ENCODE results near the gene LRRC75A. TPM values are rescaled to one million over a fixed set of nuclear protein-coding genes. Genes with fewer than 3 reads are reported as not detected.

The LRRC75A gene
- total and polyA plus RNA-seq, 9 donors: 5.7 to 12.5 (median 7.5) TPM

DNA sequence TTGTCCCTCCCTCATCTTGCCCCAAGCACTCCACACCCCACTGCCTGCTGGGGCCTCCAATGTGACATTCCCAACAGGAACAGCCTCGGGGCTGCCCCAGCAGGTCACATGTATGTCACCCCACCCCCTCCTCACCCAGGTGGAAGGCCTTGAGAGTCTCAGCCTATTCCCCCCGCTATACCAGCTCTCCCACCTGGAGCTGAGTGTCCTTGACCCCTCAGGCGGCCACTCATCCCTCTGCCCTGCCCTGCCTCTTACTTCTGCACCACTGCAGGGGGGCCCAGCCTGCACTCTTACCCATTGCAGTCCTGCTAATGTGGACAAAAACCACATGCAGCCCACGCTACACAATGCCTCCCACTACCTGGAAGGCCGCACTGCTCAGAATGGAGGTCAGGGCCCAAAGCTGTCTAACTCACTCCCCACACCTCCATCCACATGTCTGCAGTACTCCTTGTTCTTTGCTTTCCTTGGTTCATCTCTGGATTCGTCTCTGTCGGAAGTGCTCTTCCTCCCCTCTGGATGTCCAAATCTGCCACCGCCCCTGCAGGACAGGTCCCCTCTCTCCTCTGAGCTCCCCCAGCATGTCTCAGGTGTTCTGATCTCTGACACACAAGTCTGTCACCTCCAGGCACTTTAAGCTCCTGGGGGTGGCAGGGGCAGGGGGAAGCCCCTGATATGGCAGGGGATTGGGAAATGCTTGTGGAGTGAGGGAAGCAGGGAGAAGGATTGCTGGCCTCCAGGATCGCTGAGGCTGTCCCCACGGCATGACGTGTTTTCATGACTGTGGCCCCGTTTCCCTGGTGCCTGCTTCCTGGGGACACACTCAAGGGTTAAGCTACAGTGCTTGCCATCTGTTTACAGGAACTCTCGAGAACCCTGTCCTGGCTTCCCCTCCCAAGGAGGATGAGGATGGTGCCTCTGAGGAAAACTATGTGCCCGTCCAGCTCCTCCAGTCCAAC, 55.8 kb downstream of the LRRC75A start:
- no peak overlapping the region for H3K4me3 ChIP-seq (ENCODE audit: low read length)
- peaks cover 17% of the 10 kb centered on the region for H3K4me1 ChIP-seq (ENCODE audit: control insufficient read depth, insufficient read depth, low read length)
- no peaks in the 10 kb centered on the region for H3K27me3 ChIP-seq (ENCODE audit: control insufficient read depth, insufficient read depth, low read length)
- no peak for DNase-seq
- H3K9me3 ChIP-seq (replicated peaks; ENCODE audit: control insufficient read depth, low read depth, low read length): no peaks in the 10 kb centered on the region
- no peak overlapping the region for H3K27ac ChIP-seq (ENCODE audit: low read length)
- peaks cover 9% of the 10 kb centered on the region for H3K36me3 ChIP-seq (ENCODE audit: control insufficient read depth, insufficient read depth, low read length)
- WGBS (ENCODE audit: insufficient coverage): 56% methylated on average over 12 of the region's 14 CpGs

DNA sequence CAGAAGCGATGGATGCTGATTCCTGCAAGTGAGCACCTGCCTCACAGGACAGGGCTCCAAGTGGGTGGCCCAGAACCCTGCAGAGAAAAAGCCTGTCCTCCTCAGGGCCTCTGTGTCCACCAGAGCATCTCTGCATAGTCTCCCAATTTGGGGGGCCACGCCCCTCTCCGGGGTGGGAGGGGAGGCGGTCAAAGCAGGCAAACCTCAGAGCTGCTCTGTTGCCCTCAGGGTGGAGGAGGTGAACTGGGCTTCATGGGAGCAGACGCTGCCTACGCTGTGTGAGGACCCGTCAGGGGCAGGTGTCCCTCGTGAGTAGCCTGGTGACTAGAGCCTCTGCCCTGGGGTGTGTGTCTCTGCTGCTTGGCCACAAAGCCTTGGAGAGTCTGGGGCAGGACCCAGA, 57.3 kb downstream of the LRRC75A start:
- H3K4me3 ChIP-seq (ENCODE audit: low read length): no peak overlapping the region
- H3K36me3 ChIP-seq (ENCODE audit: control insufficient read depth, insufficient read depth, low read length): no peaks in the 10 kb centered on the region
- H3K9me3 ChIP-seq (replicated peaks; ENCODE audit: control insufficient read depth, low read depth, low read length): no peaks in the 10 kb centered on the region
- no peak for DNase-seq
- H3K4me1 ChIP-seq (ENCODE audit: control insufficient read depth, insufficient read depth, low read length): peaks cover 3% of the 10 kb centered on the region
- WGBS (ENCODE audit: insufficient coverage): 31% methylated on average over 5 of the region's 8 CpGs
- H3K27me3 ChIP-seq (ENCODE audit: control insufficient read depth, insufficient read depth, low read length): no peaks in the 10 kb centered on the region
- no peak overlapping the region for H3K27ac ChIP-seq (ENCODE audit: low read length)

DNA sequence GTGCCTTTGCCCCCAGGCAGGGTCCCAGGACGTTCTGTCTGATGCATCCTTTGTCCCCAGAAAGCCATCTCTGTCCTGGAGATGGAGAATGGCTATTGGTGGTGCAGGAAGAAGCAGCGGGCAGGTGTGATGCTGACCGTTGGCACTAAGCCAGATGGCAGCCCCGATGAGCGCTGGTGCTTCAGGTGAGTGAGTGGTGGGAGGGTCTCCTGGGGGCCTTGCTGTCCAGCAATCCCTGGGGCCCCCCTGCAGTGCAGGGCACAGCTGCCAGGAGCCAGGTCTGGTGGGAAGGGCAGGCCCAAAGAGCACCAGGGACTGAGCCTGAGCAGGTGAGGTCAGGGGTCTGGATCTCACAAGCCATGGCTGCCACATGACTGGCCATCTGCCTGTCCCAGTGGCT, 58.5 kb downstream of the LRRC75A start:
- WGBS (ENCODE audit: insufficient coverage): 86% methylated on average over 5 of the region's 5 CpGs
- no peaks in the 10 kb centered on the region for H3K36me3 ChIP-seq (ENCODE audit: control insufficient read depth, insufficient read depth, low read length)
- H3K4me3 ChIP-seq (ENCODE audit: low read length): no peak overlapping the region
- H3K27me3 ChIP-seq (ENCODE audit: control insufficient read depth, insufficient read depth, low read length): no peaks in the 10 kb centered on the region
- H3K27ac ChIP-seq (ENCODE audit: low read length): no peak overlapping the region
- peaks cover 5% of the 10 kb centered on the region for H3K4me1 ChIP-seq (ENCODE audit: control insufficient read depth, insufficient read depth, low read length)
- H3K9me3 ChIP-seq (replicated peaks; ENCODE audit: control insufficient read depth, low read depth, low read length): no peaks in the 10 kb centered on the region
- DNase-seq: no peak

DNA sequence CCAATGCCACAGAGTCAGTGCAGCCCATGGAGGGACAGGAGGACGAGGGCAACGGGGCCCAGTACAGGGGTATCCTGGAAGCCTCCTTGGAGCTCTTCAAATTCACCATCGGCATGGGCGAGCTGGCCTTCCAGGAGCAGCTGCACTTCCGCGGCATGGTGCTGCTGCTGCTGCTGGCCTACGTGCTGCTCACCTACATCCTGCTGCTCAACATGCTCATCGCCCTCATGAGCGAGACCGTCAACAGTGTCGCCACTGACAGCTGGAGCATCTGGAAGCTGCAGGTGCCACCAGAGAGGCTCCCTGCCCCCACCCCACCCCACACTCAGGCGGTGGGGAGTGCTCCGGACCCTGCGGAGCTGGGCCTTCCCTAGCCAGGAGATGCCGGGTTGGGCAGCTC, 60.0 kb downstream of the LRRC75A start:
- 79% methylated on average over 13 of the region's 15 CpGs for WGBS (ENCODE audit: insufficient coverage)

DNA sequence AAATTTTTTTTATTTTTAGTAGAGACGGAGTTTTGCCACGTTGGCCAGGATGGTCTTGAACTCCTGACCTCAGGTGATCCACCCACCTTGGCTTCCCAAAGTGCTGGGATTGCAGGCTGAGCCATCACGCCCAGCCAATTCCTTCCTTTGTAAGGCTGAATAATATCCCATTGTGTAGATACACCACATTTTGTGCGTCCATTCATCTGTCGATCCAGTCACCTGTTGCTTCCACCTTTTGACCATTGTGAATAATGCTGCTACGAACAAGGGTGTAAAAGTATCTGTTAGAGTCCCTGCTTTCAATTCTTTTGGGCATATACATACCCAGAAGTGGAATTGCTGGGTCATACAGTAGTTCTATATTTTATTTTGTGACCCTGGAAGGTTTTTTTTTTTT, 61.3 kb downstream of the LRRC75A start:
- no peaks in the 10 kb centered on the region for H3K9me3 ChIP-seq (replicated peaks; ENCODE audit: control insufficient read depth, low read depth, low read length)
- no peaks in the 10 kb centered on the region for H3K36me3 ChIP-seq (ENCODE audit: control insufficient read depth, insufficient read depth, low read length)
- no peak overlapping the region for H3K4me3 ChIP-seq (ENCODE audit: low read length)
- DNase-seq: no peak
- no peaks in the 10 kb centered on the region for H3K27me3 ChIP-seq (ENCODE audit: control insufficient read depth, insufficient read depth, low read length)
- peaks cover 22% of the 10 kb centered on the region for H3K4me1 ChIP-seq (ENCODE audit: control insufficient read depth, insufficient read depth, low read length)
- no peak overlapping the region for H3K27ac ChIP-seq (ENCODE audit: low read length)
- 94% methylated on average over 3 of the region's 6 CpGs for WGBS (ENCODE audit: insufficient coverage)

More for the DNA sequence above, 60.0 kb downstream of the LRRC75A start:
- Histone ChIP-seq H3K36me3 (ENCODE audit: control insufficient read depth, insufficient read depth, low read length) (no peaks in the 10 kb centered on the region), H3K27ac (ENCODE audit: low read length) (no peak overlapping the region), H3K9me3 (replicated peaks; ENCODE audit: control insufficient read depth, low read depth, low read length) (no peaks in the 10 kb centered on the region), H3K4me1 (ENCODE audit: control insufficient read depth, insufficient read depth, low read length) (peaks cover 11% of the 10 kb centered on the region), H3K27me3 (ENCODE audit: control insufficient read depth, insufficient read depth, low read length) (no peaks in the 10 kb centered on the region), H3K4me3 (ENCODE audit: low read length) (no peak overlapping the region)
- DNase-seq: no peak

DNA sequence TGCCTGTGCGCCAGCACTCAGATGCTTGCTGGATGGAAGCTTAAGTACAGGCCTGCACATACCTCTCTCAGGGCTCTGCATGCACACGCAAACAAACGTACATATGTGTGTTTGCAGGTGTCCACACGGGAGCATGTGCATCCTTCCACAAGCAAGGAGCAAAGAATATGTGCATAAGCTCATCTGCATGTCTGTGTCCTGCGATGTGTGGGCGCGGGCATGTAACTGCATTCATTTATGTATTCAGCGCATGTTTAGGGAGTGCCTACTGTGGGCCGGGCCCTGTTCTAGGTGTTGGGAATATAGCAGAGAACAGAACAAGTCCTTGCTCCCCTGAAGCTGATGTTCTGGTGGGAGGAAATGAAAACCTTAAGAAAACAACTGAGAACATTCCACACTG, 62.9 kb downstream of the LRRC75A start:
- Histone ChIP-seq H3K9me3 (replicated peaks; ENCODE audit: control insufficient read depth, low read depth, low read length) (no peaks in the 10 kb centered on the region), H3K27ac (ENCODE audit: low read length) (no peak overlapping the region), H3K4me3 (ENCODE audit: low read length) (no peak overlapping the region), H3K27me3 (ENCODE audit: control insufficient read depth, insufficient read depth, low read length) (no peaks in the 10 kb centered on the region), H3K4me1 (ENCODE audit: control insufficient read depth, insufficient read depth, low read length) (peaks cover 27% of the 10 kb centered on the region), H3K36me3 (ENCODE audit: control insufficient read depth, insufficient read depth, low read length) (no peaks in the 10 kb centered on the region)
- DNase-seq: no peak
- 89% methylated on average over 8 of the region's 9 CpGs for WGBS (ENCODE audit: insufficient coverage)

DNA sequence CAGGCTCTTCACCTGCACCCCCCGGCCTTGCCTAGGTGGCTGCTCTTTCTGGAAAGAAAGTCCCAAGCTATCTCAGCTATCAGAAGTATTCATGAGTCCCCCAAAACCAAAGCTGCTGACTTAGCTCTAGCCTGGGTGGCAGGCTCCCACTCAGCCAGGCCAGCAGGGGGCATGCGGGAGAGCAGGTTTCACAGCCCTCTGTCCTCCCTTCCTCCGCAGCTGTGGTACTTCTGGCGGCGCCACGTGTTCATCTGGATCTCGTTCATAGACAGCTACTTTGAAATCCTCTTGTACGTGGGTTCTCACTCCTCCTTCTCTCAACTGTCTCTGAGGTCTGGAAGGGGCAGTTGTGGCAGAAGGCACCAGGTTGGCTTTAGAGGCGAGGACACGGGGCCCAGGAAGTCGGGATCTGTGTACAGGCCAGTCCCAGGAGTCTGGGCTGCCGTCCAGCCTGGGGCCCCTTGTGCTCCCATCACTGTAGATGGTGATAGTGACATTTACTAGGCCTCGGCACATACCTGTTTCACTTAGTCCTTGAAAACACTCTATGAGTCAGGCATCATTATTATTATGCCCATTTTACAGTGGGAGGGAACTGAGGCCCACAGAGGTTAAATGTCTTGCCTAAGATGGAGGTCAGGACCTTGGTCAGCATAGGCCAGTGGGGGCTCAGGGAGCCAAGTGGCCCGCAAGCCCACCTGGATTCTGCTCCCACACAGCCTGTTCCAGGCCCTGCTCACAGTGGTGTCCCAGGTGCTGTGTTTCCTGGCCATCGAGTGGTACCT, 63.7 kb downstream of the LRRC75A start:
- WGBS (ENCODE audit: insufficient coverage): 48% methylated on average over 9 of the region's 15 CpGs
- Histone ChIP-seq H3K36me3 (ENCODE audit: control insufficient read depth, insufficient read depth, low read length) (no peaks in the 10 kb centered on the region), H3K9me3 (replicated peaks; ENCODE audit: control insufficient read depth, low read depth, low read length) (no peaks in the 10 kb centered on the region), H3K4me1 (ENCODE audit: control insufficient read depth, insufficient read depth, low read length) (peaks cover 27% of the 10 kb centered on the region), H3K4me3 (ENCODE audit: low read length) (no peak overlapping the region), H3K27ac (ENCODE audit: low read length) (no peak overlapping the region), H3K27me3 (ENCODE audit: control insufficient read depth, insufficient read depth, low read length) (no peaks in the 10 kb centered on the region)
- peak; percentile 67 for DNase-seq

DNA sequence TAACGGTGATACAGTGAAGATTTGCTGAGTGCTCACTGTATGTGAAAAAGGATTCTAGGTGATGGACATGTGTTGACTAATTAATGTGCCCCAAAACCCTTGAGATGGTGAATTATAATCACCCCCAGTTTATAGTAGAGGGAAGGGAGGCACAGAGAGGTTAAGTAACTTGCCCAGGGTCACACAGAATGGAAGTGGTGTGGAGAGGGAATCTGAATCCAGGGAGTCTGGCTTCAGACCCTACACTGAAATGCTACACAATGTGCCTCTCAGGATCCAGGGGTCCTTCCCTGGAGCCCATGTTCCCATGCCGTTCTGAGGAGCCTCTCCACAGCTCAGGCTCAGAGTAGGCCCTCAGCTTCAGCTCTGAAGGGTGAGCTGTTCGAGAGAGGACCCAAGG, 65.0 kb downstream of the LRRC75A start:
- 94% methylated on average over 3 of the region's 3 CpGs for WGBS (ENCODE audit: insufficient coverage)
- Histone ChIP-seq H3K36me3 (ENCODE audit: control insufficient read depth, insufficient read depth, low read length) (no peaks in the 10 kb centered on the region), H3K4me3 (ENCODE audit: low read length) (no peak overlapping the region), H3K9me3 (replicated peaks; ENCODE audit: control insufficient read depth, low read depth, low read length) (no peaks in the 10 kb centered on the region), H3K4me1 (ENCODE audit: control insufficient read depth, insufficient read depth, low read length) (peaks cover 27% of the 10 kb centered on the region), H3K27me3 (ENCODE audit: control insufficient read depth, insufficient read depth, low read length) (no peaks in the 10 kb centered on the region), H3K27ac (ENCODE audit: low read length) (no peak overlapping the region)
- no peak for DNase-seq

DNA sequence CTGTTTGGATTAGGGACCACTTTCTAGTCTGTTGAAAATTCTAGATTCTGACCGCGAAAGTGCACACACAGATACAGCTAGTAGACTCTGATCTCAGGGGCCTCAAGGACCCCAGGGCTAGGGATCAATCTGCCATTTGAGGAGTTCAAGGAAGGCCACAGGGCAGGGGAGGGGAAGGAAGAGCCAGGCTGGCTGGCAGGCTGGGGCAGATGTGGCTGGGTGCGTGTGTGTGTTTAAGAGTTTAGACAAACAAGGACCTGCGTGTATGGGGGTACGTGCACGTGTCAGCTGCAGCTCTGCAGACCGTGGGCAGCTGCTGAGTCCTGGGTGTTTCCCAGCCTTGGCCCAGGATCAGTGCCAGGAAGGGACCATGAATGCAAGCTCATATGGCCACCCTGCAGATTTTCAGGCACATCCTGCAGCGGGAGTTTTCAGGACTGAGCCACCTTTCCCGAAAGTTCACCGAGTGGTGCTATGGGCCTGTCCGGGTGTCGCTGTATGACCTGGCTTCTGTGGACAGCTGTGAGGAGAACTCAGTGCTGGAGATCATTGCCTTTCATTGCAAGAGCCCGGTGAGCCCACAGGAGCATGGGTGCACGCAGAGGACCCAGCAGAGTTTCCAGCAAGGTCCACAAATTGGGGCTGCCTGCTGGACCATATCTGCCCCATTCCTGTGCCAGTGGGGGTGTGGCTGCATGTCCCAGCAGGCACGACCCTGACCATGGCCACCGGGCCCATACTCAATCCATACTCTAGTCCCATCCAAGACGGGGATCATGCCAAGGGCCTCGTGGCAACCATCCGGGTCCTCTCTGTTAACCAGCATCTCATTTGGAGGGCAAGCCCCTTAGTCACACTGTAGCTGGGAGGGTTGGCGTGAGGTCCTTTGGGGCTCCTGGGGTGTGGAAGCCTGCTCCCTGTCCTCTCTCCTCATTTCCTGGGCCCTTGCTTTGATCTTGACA, 66.0 kb downstream of the LRRC75A start:
- Histone ChIP-seq H3K36me3 (ENCODE audit: control insufficient read depth, insufficient read depth, low read length) (no peaks in the 10 kb centered on the region), H3K9me3 (replicated peaks; ENCODE audit: control insufficient read depth, low read depth, low read length) (no peaks in the 10 kb centered on the region), H3K4me3 (ENCODE audit: low read length) (no peak overlapping the region), H3K4me1 (ENCODE audit: control insufficient read depth, insufficient read depth, low read length) (peaks cover 27% of the 10 kb centered on the region), H3K27ac (ENCODE audit: low read length) (peak overlapping the region; percentile 49), H3K27me3 (ENCODE audit: control insufficient read depth, insufficient read depth, low read length) (no peaks in the 10 kb centered on the region)
- 75% methylated on average over 18 of the region's 20 CpGs for WGBS (ENCODE audit: insufficient coverage)
- DNase-seq: peak; percentile 75

Measured in muscle of leg (tissue), 11 donors.